GM12873 (cell line): Measurements from ENCODE around the gene PLAC8.
A peak's percentile ranks its signal among the peaks of the same experiment; 100 is the strongest.

Experiments used
- CTCF ChIP-seq: IDR thresholded peaks from 2 replicates; pipeline ENCODE4 v1.5.1; 2012; ENCODE audit warnings: low read depth, mild to moderate bottlenecking, moderate library complexity, low read length, control low read depth; ENCODE audit not compliant: insufficient read depth; ENCODE audit errors: missing control alignments

Gene PLAC8

GRCh38 chr4:83074086-83074704, 40.3 kb downstream of the PLAC8 start:
- TF ChIP-seq CTCF = peak; percentile 71

GRCh38 chr4:83071116-83071515, 43.4 kb downstream of the PLAC8 start:
- TF ChIP-seq CTCF = no peak

GRCh38 chr4:83067058-83067639, 47.4 kb downstream of the PLAC8 start:
- TF ChIP-seq CTCF = no peak

DNA sequence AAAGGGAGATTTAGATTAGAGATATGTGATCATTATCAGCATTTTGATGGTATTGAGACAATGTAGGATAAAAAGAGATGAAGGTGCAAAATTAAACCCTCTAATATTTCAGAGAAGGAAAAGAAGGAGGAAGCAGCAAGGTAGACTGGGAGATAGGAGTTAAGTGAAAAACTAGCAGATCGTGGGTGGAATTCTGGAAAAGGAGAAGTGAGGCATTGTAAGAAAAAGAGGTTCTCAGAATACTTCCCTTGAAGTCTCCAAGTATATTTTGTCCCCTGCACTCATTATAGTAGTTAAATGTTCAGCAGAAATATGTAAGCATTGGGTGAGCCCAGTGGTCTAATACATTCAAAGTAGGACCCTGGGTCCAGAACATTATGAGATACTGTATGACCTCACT, 49.3 kb downstream of the PLAC8 start:
- TF ChIP-seq CTCF = no peak

DNA sequence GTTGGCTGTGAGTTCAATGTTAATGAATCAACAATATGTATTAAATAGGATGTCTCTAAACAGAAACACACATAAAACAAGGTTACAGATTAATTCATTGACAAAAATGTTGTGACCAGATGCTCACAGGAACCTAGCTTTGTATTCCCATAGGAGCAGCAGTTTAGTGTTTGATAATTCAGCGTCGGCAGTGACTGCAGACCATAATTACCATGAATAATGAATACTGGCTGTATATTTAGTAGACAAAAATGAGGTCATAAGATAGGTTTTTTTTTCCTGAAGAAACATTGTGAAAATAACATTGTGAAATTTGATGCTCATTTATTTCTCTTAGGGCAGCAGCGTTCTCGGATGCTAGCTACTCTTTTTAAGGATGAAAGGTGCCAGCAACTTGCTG, 51.8 kb downstream of the PLAC8 start:
- no peak for TF ChIP-seq CTCF

DNA sequence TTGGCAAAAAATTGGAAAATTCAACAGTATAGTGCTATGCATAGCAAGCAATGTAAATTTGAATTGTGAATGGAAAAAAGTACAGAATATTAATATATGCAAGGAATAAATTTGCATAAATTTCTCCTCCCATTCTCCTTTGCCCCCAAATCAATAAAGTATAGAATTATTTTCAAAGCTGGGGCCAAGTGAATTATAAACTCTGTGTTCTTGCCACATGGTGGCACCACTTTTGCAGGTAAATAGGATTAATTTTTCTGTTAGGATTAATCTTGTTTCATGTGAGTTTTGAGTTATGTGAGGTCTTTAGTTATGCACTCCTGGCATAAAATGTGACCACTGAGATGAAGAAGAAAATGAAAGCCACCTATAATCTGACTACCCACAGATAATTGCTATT, 59.6 kb downstream of the PLAC8 start:
- TF ChIP-seq CTCF = peak; percentile 29

GRCh38 chr4:83046693-83047473, 67.6 kb downstream of the PLAC8 start:
- TF ChIP-seq CTCF = no peak
